Thyroid gland (tissue), 4 donors: Measurements from ENCODE around the gene KLHDC4. TPM values are rescaled to one million over a fixed set of nuclear protein-coding genes. Genes with fewer than 3 reads are reported as not detected.
A peak's percentile ranks its signal among the peaks of the same experiment; 100 is the strongest.
"Not testable (repeated sequence)": the region's sequence is repeated elsewhere in the genome, so short reads cannot be mapped to it uniquely, and the experiment has no call there.

Experiments
- DNase-seq, 2 donors: peaks; one replicate each; pipeline ENCODE4 v3.0.0-alpha.2; 2019
- H3K27ac ChIP-seq, 3 donors: fragments of 200-600 bp; sonication (generic); 1 replicate in 2 of 3; 2 replicates in 1 of 3; pipeline ENCODE4 v1.5.1; 2016 to 2019; ENCODE audit warnings: mild to moderate bottlenecking in 1 of 3, moderate library complexity in 1 of 3
- H3K27me3 ChIP-seq: fragments of 200-600 bp; sonication (generic); one replicate; pipeline ENCODE4 v1.5.1; 2019
- H3K36me3 ChIP-seq, 2 donors: fragments of 200-600 bp; sonication (generic); one replicate each; pipeline ENCODE4 v1.5.1; 2016 to 2019
- H3K4me1 ChIP-seq, 2 donors: fragments of 200-600 bp; sonication (generic); one replicate each; pipeline ENCODE4 v1.5.1; 2017 to 2019
- H3K4me3 ChIP-seq, 3 donors: fragments of 200-600 bp; sonication (generic); replicated peaks in 1 of 3; 1 replicate in 2 of 3; 2 replicates in 1 of 3; pipeline ENCODE4 v1.5.1; 2016; ENCODE audit warnings: mild to moderate bottlenecking in 1 of 3
- H3K9me3 ChIP-seq: fragments of 200-600 bp; sonication (generic); one replicate; pipeline ENCODE4 v1.5.1; 2017
- POLR2A ChIP-seq, 2 donors: fragments of 450-650 bp; IDR thresholded peaks; one replicate each; pipeline ENCODE4 v1.6.1; 2017; ENCODE audit warnings: antibody characterized with exemption in 2 of 2, mild to moderate bottlenecking in 2 of 2, moderate library complexity in 1 of 2
- WGBS, 2 donors: methylation state at CpG; one replicate each; pipeline ENCODE4 v1.1.5; 2017; 5-methylcytosine and 5-hydroxymethylcytosine counted together
- intact Hi-C: fragments of 100-400 bp; cut with DNase I; formaldehyde crosslinking; loops from one replicate; pipeline ENCODE4 v1.15.1; 2023
- total RNA-seq, 4 donors: library from RNA; depleted of rRNA; stranded (reverse); fragments of >200 nt; gene quantifications; one replicate each; pipeline ENCODE4 v1.2.3, GENCODE V29; 2016
- TF ChIP-seq, protein P1 (sequence below), 6 experiments: fragments of 200-600 bp in 3 of 6; fragments of 450-650 bp in 3 of 6; sonication (generic) in 3 of 6; IDR thresholded peaks; one replicate each; pipeline ENCODE4 v1.5.1; 2016 to 2019; ENCODE audit warnings: antibody characterized with exemption in 6 of 6, mild to moderate bottlenecking in 2 of 6, inconsistent platforms in 1 of 6, moderate library complexity in 1 of 6

The KLHDC4 gene
- 10 to 100 TPM; 19.9 to 40.9 (median 30.3) TPM for total RNA-seq

DNA sequence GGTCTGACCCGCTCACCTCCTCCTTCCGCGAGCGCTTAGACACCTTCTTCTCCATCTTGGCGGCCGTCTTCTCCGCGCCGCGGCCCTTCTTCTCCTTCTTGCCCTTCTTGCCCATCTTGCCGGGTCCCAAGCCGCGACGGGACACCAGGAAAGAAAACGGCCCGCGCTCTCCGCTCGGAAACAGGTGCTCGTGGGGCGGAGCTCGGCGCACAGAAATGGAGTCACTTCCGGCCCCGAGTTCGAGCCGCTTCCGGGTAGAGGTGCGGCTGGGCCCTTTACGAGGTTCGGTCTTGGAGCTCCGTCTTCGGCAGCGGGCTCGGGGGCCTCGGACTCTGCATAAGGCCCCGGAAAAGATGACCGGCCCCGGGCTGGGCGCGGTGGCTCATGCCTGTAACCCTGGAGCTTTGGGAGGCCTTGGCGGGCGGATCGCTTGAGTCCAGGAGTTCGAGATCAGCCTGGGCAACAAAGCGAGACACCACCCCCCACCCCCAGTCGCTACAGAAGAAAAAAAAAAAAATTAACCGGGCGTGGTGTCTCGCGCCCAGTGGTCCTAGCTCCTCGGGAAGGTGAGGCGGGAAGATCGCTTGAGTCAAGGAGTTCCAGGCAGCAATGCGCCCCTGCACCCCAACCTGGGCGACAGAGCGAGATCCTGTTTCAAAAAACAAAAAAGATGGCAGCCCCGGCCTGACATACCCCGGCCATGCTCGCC lies at the start of gene KLHDC4:
TSS of gene KLHDC4 (minus strand) at position 211 of the 709 bp plus-strand sequence. CDS start at position 115, 96 bp downstream.
- Histone ChIP-seq H3K27me3 (no peaks in the 10 kb centered on the region), H3K4me1 (peaks cover 10 to 17% of the 10 kb centered on the region in 2 donors), H3K36me3 (no peaks in the 10 kb centered on the region), H3K4me3 (peak within 1 kb of the TSS; percentile 71 to 99 (median 94)), H3K27ac (peak within 1 kb of the TSS; percentile 76 to 89 (median 78)), H3K9me3 (no peaks in the 10 kb centered on the region)
- 2 to 3% methylated on average over 32 to 33 of the region's 60 CpGs for WGBS, 2 donors
- intact Hi-C loops: loop anchor here (10.0 kb wide), 2 partner anchors 181 to 371 kb away; partner anchors contain the start of gene MAP1LC3B
- peak; percentile 87 for DNase-seq
- peak in 1 of 2 donors; percentile 79 for TF ChIP-seq POLR2A (IDR thresholded peaks at IDR 0.05)
- TF ChIP-seq, protein P1, sequence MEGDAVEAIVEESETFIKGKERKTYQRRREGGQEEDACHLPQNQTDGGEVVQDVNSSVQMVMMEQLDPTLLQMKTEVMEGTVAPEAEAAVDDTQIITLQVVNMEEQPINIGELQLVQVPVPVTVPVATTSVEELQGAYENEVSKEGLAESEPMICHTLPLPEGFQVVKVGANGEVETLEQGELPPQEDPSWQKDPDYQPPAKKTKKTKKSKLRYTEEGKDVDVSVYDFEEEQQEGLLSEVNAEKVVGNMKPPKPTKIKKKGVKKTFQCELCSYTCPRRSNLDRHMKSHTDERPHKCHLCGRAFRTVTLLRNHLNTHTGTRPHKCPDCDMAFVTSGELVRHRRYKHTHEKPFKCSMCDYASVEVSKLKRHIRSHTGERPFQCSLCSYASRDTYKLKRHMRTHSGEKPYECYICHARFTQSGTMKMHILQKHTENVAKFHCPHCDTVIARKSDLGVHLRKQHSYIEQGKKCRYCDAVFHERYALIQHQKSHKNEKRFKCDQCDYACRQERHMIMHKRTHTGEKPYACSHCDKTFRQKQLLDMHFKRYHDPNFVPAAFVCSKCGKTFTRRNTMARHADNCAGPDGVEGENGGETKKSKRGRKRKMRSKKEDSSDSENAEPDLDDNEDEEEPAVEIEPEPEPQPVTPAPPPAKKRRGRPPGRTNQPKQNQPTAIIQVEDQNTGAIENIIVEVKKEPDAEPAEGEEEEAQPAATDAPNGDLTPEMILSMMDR (IDR thresholded peaks at IDR 0.05): no peak

DNA sequence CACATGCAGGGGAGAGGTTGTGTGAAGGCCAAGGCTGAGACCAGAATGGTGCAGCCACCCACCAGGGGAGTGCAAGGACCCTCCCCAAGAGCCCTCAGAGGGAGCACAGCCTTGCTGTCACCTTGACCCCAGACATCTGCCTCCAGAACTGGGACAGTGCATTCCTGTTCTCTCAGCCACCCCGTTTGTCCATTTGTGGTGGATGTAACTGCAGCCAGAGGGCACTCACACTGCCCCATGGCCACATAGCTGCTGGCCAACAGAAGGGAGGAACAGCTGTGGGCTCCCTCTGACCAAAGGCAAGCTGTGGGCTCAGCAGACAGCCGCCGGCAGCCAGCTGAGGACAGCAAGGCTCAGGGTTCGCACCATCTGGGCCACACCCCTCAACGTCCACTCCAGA lies 49.8 kb upstream of the KLHDC4 start:
- Histone ChIP-seq H3K4me3 (no peak overlapping the region), H3K9me3 (no peaks in the 10 kb centered on the region), H3K36me3 (no peaks in the 10 kb centered on the region), H3K4me1 (no peaks in the 10 kb centered on the region), H3K27me3 (no peaks in the 10 kb centered on the region), H3K27ac (no peak overlapping the region)
- WGBS, 2 donors: 60 to 85% methylated on average over 4 of the region's 5 CpGs
- intact Hi-C loops: no loop called here
- no peak for DNase-seq
- no peak for TF ChIP-seq POLR2A (IDR thresholded peaks at IDR 0.05)
- TF ChIP-seq, protein P1 (IDR thresholded peaks at IDR 0.05): no peak

DNA sequence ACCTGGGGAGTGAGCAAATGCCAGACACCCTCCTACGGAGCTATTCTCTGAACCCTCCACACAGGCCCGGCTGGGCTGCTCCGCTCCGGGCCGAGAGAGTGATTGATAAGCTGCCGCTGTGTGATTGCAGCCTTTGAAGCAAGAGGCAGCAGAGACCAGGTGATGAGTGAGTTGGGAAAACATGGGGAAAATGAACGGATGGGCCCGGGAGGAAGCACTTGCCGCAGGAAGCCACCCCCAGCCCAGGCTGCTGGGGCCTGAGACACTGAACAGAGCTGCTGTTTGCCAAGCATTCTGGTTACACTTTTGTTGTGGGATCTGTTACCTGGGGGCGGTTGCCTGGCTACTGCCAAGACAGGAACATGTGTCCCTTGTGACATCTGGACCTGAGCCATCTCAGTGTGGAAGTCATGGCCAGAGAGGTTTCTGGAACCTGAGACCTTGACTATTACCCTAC lies 46.4 kb upstream of the KLHDC4 start:
- TF ChIP-seq POLR2A (IDR thresholded peaks at IDR 0.05): no peak
- TF ChIP-seq, protein P1 (IDR thresholded peaks at IDR 0.05): no peak
- H3K4me3 ChIP-seq: no peak overlapping the region
- WGBS, 2 donors: 49 to 56% methylated on average over 10 of the region's 10 CpGs
- H3K27ac ChIP-seq: no peak overlapping the region
- no peaks in the 10 kb centered on the region for H3K9me3 ChIP-seq
- peaks cover 0 to 2% of the 10 kb centered on the region in 2 donors for H3K4me1 ChIP-seq
- DNase-seq: no peak
- intact Hi-C loops: no loop called here
- H3K36me3 ChIP-seq: no peaks in the 10 kb centered on the region
- no peaks in the 10 kb centered on the region for H3K27me3 ChIP-seq

DNA sequence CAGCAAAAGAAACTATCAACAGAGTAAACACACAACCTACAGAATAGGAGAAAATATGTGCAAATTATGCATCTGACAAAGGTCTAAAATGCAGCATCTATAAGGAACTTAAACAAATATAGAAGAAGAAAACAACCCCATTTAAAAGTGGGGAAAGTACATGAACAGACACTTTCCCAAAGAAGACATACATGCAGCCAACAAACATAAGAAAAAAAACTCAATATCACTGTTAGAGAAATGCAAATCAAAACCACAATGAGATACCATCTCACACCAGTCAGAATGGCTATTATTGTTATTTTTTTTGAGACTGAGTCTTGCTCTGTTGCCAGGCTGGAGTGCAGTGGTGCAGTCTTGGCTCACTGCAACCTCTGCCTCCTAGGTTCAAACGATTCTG lies 45.7 kb upstream of the KLHDC4 start:
- DNase-seq, H3K27ac ChIP-seq, intact Hi-C loops, H3K4me3 ChIP-seq, H3K4me1 ChIP-seq, H3K27me3 ChIP-seq, H3K36me3 ChIP-seq, H3K9me3 ChIP-seq: not testable (repeated sequence)
- 58 to 71% methylated on average over 1 of the region's 1 CpG for WGBS, 2 donors

DNA sequence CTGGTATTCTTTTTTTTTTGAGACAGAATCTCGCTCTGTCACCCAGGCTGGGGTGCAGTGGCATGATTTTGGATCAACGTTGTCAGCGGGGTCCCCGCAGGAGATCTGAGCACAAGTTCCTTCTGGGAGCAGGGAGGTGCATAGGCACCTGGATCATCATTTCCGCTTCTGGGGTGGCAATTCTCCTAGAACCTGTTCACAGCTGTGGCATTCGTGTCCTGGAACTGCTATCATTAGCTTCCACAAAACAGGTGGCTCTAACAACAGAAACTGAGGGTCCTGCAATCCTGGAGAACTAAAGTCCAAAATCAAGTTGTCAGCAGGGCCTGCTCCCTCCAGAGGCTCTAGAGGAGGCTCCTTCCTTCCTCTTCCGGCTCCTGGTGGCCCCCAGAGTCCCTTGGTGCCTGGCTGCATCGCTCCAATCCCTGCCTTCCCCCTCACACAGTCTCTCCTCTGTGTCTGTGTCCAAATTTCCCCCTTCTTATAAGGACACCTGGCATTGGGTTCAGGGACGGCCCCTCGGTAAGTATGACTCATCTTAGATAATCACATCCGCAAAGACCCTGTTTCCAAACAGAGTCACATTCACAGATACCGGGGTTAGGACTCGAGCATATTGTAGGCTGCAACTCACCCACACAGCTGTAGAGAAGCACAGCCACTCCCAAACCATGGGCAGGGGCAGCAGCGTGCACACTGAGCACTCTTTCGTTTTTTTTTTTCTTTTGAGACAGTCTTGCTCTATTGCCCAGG lies 43.5 kb upstream of the KLHDC4 start:
- no peak for TF ChIP-seq POLR2A (IDR thresholded peaks at IDR 0.05)
- TF ChIP-seq, protein P1 (IDR thresholded peaks at IDR 0.05): no peak
- DNase-seq: no peak
- Histone ChIP-seq H3K27ac (no peak overlapping the region), H3K4me3 (no peak overlapping the region), H3K36me3 (no peaks in the 10 kb centered on the region), H3K4me1 (peaks cover 7 to 12% of the 10 kb centered on the region in 2 donors), H3K27me3 (no peaks in the 10 kb centered on the region), H3K9me3 (no peaks in the 10 kb centered on the region)
- intact Hi-C loops: no loop called here
- WGBS, 2 donors: 61 to 76% methylated on average over 15 of the region's 15 CpGs
